GM19238 (cell line): ENCODE results near the gene MME.
"Not testable (repeated sequence)": the region's sequence is repeated elsewhere in the genome, so short reads cannot be mapped to it uniquely, and the experiment has no call there.

Experiments
- DNase-seq: peaks from one replicate; pipeline ENCODE4 v3.0.0; 2011; ENCODE audit warnings: low spot score; ENCODE audit not compliant: insufficient read length

Gene MME

DNA sequence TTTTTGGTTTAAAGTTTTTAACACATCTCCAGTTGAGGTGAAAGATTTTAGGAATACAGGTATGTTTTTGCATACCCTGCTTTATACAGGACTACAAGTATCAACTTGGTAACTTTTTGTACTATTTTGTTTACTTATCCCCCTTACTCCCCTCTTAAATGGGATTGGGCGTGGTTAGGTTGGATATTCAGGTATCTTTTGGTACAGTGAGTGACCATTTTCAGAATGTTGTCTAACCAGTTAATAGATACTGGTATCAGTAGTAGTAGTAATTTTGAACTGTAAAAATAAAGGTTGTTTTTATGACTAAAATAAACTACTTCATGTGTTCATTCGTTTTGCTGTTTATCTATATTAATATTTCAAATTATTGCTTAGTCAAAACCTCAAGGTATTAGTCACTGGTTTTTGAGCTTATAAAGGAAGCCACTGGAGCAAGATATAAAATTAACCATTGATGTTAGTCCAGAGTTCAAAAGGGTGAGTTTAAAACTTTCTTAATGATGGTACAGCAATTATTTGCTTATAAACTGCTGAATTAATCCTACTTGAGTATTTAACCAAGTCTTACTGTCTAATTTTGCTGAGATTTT lies 3.3 kb downstream of the MME start:
- DNase-seq, result no peak

DNA sequence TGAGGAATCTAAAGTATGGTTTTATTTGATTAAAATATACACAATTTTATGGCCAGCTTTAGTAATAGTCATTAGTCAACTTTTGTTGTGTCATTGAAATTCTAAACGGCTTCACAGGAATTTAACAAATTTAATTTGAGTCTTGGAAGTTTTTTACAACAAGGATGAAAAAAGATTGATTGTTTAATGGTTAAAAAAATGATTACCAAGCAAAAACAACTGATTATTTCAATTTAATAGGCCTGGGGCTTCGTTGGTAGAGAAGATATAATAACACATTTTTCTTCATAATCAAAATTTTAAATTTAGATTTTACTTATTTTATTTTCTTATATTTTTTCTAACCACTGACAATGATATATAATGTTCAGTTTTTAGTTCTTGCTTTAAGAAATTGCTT lies 4.4 kb downstream of the MME start:
- DNase-seq, result no peak

DNA sequence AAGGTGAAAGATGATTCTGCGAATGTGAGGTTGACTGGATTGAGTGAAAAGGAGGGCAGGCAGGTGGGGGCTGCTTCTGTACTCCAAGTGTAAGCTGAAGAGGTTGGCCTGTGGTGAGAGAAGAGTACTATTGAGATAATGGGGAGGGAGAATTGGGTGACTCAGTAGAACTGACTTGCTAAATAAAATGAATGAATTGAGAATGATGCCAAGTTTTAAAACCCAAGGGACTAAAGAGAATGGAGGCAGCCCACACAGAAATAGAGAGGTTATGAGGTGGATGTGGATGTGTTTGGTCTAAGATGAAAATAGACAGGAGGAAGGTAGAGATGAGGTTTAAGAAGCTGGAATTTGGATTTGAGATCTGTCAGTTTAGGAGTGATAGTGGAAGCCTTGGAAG lies 5.9 kb downstream of the MME start:
- no peak for DNase-seq

DNA sequence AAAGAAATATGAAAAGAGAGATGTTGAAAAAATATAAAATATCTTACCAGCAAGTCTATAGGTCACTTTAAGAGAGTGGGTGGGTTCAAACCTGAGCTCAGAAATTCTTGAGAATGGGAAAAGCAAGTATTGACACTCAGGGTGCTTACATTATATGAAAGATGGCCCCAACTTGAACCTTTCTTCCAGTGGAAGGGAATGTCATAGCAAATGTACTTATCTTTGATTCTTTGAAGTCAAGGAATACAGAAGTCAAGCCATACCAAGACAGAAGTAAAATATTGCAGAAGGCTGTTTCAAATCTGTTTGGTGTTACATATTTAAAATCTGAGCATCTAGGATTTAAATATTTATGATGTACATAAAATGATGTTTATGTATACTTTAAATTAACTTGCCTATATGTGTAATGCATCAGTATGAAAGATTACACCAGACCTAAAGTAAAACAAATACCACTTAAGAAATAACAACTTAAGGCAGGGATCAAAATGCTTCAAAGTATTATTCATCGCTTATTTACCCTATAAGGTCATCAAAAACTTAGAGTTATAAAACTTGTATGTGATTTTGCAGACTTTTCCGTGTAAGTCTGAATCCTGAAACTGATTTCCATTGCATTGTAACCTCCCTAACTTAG lies 8.7 kb downstream of the MME start:
- DNase-seq, result no peak

DNA sequence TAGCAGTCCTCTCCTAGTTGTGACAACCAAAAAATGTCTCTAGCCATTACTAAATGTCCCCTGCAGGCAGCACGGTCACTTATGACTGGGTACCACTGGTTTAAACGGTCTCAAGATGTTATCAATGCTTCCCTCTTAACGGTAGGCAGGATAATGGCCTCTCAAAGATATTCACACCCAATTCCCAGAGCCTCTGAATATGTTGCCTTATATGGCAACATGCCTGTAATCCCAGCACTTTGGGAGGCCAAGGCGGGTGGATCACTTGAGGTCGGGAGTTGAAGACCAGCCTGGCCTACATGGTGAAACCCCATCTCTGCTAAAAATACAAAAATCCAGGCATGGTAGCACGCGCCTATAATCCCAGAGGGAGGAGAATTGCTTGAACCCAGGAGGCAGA lies 9.4 kb downstream of the MME start:
- DNase-seq, result no peak

DNA sequence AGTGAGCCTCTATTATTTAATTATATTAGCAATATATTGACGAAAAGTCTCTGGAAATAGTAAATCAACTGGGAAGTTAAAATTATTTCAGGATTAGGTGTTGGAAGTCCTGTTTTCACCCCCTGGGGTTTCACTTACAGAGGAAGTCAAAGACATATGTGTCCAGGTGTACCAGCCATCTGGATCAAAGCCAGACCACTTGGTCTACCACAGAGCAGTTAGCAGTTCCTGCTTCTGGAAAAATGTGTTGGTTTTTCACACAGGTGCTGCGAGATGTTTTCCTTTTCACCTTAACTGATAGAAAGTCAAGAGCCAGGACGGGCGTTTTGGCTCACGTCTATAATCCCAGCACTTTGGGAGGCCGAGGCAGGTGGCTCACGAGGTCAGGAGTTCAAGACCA lies 13.1 kb downstream of the MME start:
- no peak for DNase-seq

DNA sequence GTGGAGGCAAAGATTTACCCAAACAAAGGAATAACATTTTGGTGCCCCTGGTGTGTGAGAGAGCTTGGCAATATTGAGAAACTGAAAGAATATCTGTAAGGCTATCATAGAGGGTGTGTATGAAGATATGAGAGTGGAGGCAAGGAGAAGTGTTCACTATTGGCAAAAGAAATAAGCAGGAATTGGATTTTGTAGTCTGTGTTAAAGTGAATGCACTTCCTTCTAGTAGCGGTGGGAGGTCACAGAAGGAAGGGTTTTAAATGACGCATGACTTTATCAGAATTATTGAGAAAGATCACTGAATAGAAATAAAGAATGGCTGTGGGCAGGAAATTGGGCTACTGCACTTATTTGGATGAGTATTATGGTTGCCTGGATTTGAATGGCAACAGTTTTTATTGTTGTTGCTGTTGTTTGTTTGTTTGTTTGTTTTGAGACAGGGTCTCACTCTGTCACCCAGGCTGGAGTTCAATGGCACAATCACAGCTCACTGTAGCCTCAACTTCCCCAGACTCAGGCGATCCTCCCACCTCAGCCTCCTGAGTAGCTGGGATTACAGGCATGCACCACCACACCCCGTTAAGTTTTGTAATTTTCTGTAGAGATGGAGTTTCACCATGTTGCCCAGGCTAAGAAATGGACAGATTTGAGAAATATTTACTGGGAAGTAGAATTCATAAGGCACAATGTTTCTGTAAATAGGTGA lies 16.3 kb downstream of the MME start:
- DNase-seq, result no peak

DNA sequence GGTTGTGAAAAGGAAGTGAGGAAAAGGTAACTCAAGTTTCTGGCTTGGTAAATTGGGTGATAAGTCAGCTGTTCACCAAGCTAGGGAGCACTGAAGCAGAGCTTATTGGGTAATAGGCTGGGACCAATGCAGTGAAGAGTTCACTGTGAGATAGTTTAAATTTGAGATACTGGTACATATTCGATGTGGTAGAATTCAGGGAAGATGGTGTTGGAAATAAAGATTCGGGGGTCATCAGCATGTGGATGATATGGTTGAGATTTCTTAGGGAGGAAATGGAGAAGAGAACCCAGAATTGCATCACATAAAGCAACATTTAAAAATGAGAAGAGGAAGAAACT lies 16.9 kb downstream of the MME start:
- DNase-seq, result no peak

DNA sequence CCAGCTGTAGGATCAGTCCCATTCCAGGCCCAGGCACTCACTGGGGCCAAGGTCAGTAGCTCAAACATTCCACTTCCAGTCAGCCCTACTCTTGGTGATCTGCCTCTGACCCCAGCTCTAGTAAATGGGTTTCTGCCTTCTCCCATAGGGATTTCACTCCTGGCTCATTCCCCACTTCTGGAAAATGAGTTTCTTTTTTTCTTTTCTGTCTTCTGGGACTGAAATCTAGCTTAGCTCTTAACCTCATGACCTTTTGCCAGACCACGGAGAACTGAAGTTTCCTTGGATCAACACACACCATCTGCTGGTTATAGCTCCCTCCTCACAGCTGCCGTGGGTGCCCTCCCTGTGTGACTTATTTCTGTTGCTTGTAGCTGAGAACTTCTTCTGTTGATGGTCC lies 21.3 kb downstream of the MME start:
- DNase-seq, result no peak

DNA sequence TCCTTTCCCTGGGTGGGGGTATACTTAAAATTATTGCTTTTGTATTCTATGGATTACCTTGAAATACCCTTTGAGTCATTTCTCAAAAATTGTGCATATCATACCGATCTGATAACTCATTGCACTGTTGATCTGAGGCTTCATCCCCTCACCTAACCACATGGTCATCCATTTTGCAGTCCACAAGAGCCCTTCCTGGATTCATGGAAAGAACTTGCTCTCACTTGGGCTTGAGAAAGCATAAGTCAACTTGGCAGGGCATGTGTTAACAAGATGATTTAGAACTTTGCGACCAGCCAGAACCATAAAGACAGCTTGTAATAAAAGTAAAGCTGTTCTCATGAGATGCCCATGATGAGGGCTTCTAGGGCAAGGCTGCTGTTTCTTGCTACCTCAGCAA lies 22.2 kb downstream of the MME start:
- DNase-seq, result no peak

DNA sequence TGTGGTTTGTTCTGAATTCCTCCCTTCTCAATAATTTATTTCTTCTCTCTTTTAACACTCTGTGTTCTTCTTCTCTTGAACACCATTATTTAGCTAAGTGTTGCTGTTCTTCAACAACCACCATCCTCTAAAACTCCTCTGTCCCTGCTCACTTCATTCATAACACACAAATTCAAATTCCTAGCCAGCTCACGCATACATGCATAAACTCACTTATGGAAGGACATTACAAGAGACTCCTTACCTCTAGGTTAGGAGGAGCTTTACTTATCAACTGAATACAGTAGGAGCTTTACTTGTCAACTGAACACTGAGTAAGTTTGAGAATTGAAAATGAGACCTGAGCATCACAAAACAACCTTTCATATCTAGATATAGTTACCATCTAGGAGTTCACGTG lies 23.6 kb downstream of the MME start:
- DNase-seq, result no peak

DNA sequence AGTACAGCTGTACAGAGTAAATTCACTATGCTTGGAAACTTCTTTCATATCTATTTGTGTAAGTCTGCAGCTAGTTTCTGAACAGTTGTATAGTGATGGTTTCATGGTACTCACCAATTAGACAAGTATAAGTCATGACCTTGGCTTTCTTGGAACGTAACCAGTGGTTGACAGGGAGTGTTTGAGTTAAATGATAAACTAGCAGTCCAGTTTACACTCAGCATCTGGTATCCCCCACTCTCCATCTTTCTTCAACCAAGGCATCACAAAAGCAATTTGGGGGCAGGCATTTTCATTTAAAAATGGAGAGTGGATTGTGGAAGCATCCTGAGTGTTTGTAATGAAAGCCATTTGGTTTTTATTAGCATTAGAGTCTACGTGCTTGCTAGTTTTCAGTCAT lies 26.0 kb downstream of the MME start:
- no peak for DNase-seq

DNA sequence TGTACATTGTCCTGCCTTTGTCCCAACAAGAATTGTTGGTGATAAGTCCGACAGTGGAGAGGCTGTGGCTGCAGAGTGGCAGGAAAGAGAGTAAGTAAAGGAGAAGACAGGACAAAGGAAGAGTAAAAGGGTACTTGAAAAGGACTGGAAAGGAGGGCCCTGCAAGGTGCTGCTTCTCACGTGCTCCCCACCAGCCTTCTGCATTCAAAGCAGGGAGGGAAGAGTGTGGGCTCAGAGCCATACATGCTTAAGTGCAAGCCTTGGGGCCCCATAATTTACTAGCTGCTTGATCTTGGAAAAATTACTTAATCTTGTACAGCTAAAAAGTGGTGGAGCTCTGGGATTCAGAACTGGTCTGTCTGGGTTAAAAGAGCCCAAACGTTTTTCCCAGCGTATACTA lies 29.9 kb downstream of the MME start:
- DNase-seq, result no peak

DNA sequence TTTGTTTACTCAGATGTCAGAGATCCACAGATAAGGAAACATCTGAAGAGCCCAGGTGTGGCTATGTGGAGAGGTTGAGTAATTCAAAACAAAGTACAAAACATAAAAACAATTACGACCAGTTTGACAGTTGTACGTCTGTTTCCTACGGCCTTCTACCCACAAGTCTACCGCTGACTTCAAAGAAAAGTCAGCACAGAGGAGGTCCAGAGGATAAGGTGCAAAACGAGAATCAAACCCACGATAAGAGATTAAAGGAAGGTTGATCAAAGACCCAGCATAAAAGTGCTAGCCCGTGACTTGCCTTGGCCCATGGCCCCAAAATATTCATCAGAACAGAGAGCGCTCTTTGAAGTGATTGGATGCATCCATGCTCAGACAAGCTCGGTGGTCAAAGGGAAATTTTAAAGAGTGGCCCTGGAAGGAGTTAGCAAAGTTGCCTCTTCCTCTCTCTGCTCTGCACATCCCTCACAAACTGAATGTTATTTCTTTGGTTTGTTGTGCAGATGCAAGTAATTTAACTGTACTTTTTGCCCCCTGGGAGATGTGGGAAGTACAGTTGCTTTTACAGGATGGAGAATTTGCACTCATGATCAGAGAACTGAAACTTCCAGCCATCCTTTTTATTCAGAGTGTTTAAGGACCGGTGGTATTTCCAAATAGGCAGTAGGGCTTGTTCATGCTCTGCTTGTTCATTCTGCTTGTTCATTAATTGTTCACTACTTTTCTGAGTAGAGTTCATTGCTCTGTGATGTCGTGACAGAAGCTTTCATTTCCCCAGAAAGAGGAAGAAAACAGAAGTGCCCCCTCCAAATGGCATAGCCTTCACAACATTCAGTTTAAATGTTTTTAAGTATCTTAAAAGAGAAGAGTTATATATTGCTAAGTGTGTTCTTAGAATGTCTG lies 31.1 kb downstream of the MME start:
- no peak for DNase-seq

DNA sequence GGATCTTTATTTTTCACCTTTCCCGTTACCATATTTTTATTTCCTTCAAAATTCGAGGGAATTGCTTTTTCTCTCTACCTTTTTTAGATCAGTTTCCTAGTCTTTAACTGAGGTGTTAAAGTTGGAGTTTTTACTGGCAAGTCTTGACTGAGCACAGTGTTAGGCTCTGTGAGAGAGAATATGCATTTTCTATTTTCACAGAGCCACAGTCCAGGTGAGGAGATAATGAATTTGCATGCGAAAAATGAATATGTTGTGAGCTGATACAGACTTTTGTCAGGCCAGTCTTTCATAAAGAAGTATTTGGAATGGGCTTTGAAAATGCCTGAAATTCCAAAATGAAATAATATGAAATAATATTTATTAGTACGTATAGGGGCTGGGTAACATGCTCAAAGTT lies 31.9 kb downstream of the MME start:
- no peak for DNase-seq

DNA sequence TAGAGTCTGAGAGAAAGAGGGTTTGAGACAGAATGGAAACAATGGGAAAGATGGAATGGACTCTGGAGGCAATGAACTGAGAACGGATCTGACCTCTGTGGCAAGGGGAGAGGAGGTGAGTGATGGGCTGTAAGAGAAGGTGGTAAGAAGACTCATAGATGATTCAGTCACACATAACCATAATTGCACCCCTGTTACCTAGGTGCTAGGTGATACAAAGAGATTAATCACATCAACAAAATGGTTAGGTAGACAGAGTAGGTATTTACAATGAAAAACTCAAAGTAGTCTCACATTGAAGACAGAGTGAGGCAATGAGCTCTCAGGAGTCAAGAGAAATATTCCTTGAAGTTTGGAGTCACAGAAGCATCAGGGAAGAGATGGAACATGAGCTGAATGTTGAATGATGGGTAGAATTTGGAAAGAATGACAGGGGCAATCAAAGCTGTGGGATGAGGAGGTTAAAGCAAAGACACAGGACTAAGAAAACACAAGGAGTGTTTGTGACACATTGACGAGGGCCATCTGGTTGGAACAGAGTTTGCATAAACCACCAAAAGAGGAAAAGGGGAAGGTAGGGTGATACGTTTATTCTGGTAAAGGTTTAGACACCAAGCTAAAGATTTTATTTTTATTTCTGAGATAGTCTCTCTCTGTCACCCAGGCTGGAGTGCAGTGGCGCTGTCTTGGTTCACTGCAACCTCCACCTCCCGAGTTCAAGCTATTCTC lies 32.7 kb downstream of the MME start:
- no peak for DNase-seq

DNA sequence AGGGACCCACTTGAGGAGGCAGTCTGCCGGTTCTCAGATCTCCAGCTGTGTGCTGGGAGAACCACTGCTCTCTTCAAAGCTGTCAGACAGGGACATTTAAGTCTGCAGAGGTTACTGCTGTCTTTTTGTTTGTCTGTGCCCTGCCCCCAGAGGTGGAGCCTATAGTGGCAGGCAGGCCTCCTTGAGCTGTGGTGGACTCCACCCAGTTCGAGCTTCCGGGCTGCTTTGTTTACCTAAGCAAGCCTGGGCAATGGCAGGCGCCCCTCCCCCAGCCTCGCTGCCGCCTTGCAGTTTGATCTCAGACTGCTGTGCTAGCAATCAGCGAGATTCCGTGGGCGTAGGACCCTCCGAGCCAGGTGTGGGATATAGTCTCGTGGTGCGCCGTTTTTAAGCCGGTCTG lies 44.6 kb downstream of the MME start:
- not testable (repeated sequence) for DNase-seq

DNA sequence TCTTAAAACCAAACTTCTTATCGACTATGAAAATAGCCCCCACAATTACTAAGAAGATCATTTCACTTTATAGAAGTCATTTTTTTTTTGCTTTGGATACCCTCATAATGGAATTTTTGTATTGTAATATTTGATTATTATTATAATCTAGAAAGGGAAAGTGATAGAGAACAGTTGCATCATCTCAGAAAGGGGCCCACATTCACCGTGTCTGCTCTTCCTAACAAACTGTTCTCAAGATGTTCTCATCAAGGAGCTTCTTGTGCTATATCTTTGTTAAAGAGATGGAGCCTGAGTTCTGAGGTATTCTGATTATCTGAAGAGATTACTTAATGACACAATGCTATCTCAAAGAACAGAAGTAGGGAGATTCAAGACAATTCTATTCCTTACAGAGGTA lies 49.3 kb downstream of the MME start:
- no peak for DNase-seq

DNA sequence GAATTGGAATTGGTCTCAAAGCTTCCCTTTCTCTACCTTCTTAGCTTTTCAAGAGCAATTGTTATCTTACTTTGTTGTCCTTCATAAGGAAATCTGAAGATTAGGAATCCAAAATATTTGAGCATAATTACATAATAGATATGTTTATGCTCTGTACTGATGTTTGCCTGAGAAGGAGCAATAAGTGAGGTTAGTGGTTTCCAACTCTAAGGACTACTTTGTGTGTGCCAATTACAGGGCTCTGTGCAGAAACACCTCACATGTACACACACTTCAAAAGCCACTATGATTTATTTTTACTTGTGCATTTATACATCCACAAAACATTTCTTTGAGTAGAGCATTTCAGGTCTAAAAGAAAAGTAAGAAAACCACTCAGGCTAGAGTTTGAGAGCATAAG lies 49.9 kb downstream of the MME start:
- DNase-seq, result no peak

DNA sequence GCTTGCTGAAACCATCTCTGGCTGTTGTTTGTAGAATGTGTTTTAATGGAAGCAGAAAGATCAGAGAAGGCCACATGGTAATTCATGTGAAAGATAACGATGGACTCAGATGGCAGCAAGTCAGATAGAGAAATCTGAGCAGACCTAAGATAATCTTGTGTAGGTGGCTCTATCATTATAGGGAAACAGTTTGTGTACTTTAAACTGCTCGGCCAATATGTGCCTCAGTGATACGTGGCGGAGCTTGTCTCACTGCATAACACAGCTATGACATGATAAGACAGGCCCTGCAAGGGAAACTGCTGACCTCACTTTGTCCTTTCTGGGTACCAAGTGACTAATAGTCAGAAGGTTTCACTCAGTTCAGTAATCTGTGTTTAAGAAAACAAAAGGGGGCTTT lies 51.0 kb downstream of the MME start:
- DNase-seq, result no peak

DNA sequence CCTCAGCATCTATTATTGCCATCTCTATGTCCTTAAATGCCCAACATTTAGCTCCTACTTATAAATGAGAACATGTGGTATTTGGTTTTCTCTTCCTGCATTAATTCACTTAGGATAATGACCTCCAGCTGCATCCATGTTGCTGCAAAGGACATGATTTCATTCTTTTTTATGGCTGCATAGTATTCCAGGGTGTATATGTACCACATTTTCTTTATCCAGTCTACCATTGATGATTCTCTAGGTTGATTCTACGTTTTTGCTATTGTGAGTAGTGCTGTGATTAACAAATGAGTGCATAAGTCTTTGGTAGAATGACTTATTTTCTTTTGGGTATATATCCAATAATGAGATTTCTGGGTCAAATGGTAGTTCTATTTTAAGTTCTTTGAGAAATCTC lies 54.2 kb downstream of the MME start:
- DNase-seq, result not testable (repeated sequence)

DNA sequence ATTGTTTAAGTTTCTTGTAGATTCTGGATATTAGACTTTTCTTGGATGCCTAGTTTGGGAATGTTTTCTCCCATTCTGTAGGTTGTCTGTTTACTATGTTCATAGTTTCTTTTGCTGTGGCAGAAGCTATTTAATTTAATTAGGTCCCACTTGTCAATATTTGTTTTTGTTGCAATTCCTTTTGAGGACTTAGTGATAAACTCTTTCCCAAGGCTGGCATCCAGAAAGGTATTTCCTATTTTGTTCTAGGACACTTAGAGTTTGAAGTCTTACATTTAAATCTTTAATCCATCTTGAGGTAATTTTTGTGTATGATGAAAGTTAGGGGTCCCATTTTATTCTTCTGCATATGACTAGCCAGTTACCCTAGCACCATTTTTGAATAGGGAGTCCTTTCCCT lies 54.9 kb downstream of the MME start:
- no peak for DNase-seq
